Calu3 (cell line): ENCODE data around the gene CYFIP2. TPM values are rescaled to one million over a fixed set of nuclear protein-coding genes. Genes with fewer than 3 reads are reported as not detected.

Experiments used
- BruUV-seq: library from RNA; stranded (reverse); fragments of 400-500 nt; replicated peaks from 2 replicates; lab custom pipeline; 2021; lab: Mats Ljungman, UMichigan
- CTCF ChIA-PET: fragments of 300-600 bp; sonication (Branson Sonifier 250); formaldehyde crosslinking; loops from one replicate; lab custom pipeline; 2022; ENCODE audit warnings: antibody characterized with exemption; lab: Charles Lee
- DNase-seq: peaks from one replicate; pipeline ENCODE4 v3.0.0; 2022
- H3K27ac Mint-ChIP-seq: one replicate; pipeline ENCODE4 v1.8.0; 2022; ENCODE audit warnings: mixed read lengths; ENCODE audit not compliant: unreplicated experiment
- H3K27me3 Mint-ChIP-seq: one replicate; pipeline ENCODE4 v1.8.0; 2022; ENCODE audit warnings: mixed read lengths; ENCODE audit not compliant: unreplicated experiment
- H3K36me3 Mint-ChIP-seq: one replicate; pipeline ENCODE4 v1.8.0; 2022; ENCODE audit warnings: mild to moderate bottlenecking, moderate library complexity, mixed read lengths; ENCODE audit not compliant: insufficient read depth, unreplicated experiment
- H3K4me1 Mint-ChIP-seq: one replicate; pipeline ENCODE4 v1.8.0; 2022; ENCODE audit warnings: mild to moderate bottlenecking, low read depth, mixed read lengths; ENCODE audit not compliant: unreplicated experiment
- H3K4me3 Mint-ChIP-seq: one replicate; pipeline ENCODE4 v1.8.0; 2022; ENCODE audit warnings: mild to moderate bottlenecking, low read depth, moderate library complexity, mixed read lengths; ENCODE audit not compliant: unreplicated experiment
- H3K9me3 Mint-ChIP-seq: one replicate; pipeline ENCODE4 v1.8.0; 2022; ENCODE audit warnings: low read depth, mixed read lengths; ENCODE audit not compliant: unreplicated experiment
- intact Hi-C: fragments of 100-400 bp; cut with micrococcal nuclease; formaldehyde crosslinking; loops from one replicate; pipeline ENCODE4 v1.10.0; 2022; ENCODE audit not compliant: unreplicated experiment
- total RNA-seq: library from RNA; stranded (reverse); gene quantifications from 2 replicates; pipeline ENCODE4 v1.2.3, GENCODE V29; 2022
- TF ChIP-seq, protein P1 (sequence below): fragments of 200-600 bp; IDR thresholded peaks from one replicate; pipeline ENCODE4 v1.8.0; 2022; ENCODE audit warnings: antibody characterized with exemption; ENCODE audit not compliant: unreplicated experiment

The CYFIP2 gene
- total RNA-seq, 1 experiment from 2014 or later, result 37.8 TPM

DNA sequence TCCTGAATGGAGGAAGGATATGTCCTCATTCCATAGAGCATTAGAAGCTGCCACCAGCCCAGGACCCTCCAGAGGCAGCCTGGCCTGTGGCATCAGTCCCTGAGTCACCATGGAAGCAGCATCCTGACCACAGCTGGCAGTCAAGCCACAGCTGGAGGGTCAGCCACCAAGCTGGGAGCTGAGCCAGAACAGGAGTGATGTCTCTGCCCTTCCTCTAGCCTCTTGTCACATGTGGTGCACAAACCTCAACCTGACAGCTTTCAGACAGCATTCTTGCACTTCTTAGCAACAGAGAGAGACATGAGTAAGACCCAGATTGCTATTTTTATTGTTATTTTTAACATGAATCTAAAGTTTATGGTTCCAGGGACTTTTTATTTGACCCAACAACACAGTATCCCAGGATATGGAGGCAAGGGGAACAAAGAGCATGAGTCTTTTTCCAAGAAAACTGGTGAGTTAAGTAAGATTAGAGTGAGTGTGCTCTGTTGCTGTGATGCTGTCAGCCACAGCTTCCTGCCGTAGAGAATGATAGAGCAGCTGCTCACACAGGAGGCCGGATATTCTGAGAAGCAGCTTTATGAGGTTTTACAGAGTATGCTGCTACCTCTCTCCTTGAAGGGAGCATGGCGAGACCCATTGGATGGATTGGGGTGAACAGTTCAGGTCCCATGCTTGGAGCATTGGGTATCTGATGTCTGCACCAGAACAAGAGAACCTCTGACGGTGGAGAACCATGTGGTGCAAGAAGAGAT is 13.0 kb upstream of the CYFIP2 start:
- H3K27ac Mint-ChIP-seq, result no peak overlapping the region
- intact Hi-C loops, result loop anchor here (1.0 to 10.0 kb wide), 4 partner anchors 59 to 492 kb away; partner anchors contain the start of gene LSM11
- no peak overlapping the region for H3K4me3 Mint-ChIP-seq
- no peak for DNase-seq
- H3K36me3 Mint-ChIP-seq, result no peaks in the 10 kb centered on the region
- H3K27me3 Mint-ChIP-seq, result peaks cover 15% of the 10 kb centered on the region
- TF ChIP-seq, protein P1, sequence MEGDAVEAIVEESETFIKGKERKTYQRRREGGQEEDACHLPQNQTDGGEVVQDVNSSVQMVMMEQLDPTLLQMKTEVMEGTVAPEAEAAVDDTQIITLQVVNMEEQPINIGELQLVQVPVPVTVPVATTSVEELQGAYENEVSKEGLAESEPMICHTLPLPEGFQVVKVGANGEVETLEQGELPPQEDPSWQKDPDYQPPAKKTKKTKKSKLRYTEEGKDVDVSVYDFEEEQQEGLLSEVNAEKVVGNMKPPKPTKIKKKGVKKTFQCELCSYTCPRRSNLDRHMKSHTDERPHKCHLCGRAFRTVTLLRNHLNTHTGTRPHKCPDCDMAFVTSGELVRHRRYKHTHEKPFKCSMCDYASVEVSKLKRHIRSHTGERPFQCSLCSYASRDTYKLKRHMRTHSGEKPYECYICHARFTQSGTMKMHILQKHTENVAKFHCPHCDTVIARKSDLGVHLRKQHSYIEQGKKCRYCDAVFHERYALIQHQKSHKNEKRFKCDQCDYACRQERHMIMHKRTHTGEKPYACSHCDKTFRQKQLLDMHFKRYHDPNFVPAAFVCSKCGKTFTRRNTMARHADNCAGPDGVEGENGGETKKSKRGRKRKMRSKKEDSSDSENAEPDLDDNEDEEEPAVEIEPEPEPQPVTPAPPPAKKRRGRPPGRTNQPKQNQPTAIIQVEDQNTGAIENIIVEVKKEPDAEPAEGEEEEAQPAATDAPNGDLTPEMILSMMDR, result no peak
- H3K9me3 Mint-ChIP-seq, result no peaks in the 10 kb centered on the region
- CTCF ChIA-PET, result interaction anchor here (0.5 to 2.2 kb wide), 2 partner anchors 60 to 224 kb away, joined by 3 to 9 read pairs; no protein-coding TSS in a partner anchor
- no peaks in the 10 kb centered on the region for H3K4me1 Mint-ChIP-seq
- BruUV-seq, result no TSS peak

DNA sequence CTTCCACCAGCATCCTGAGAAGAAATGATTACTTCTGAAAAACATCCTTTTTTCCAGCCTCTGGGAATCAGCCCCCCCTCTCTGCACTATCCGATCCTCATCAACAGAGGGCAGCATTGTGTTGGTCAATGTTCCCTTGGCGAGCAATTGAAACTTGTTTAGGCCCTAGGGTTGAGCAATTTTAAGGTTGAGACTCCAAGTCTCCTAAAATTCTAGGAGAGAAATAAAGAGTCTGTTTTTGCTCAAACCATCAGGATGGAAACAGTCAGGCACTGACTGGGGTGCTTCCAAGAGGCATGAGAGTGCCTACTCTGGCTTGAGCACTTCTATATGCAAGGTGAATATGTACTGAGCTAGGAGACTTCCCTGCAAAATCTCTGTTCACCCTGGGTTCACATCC is 12.4 kb upstream of the CYFIP2 start:
- TF ChIP-seq, protein P1, result peak; percentile 95
- BruUV-seq, result no TSS peak
- Mint-ChIP-seq H3K27me3 (peaks cover 15% of the 10 kb centered on the region), H3K27ac (no peak overlapping the region), H3K4me1 (no peaks in the 10 kb centered on the region), H3K9me3 (no peaks in the 10 kb centered on the region), H3K36me3 (no peaks in the 10 kb centered on the region), H3K4me3 (no peak overlapping the region)
- intact Hi-C loops, result loop anchor here (1.0 to 10.0 kb wide), 4 partner anchors 59 to 491 kb away; partner anchors contain the start of gene LSM11
- CTCF ChIA-PET, result interaction anchor here (0.6 to 2.2 kb wide), 5 partner anchors 10 to 1811 kb away, joined by 3 to 9 read pairs (median 4); no protein-coding TSS in a partner anchor
- DNase-seq, result peak; percentile 72

DNA sequence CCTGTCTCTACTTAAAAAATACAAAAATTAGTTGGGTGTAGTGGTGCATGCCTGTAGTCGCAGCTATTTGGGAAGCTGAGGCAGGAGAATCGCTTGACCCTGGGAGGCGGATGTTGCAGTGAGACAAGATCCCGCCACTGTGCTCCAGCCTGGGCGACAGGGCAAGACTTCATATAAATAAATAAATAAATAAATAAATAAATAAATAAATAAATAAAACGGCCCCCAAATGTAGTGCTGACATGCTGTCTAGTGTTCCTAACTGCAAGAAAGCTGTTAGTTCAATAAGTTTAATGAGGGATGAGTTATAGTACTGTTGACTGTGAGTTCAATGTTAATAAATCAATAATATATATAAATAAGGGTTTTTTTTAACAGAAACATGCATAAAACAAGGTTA is 7.5 kb upstream of the CYFIP2 start:
- Mint-ChIP-seq H3K36me3 (no peaks in the 10 kb centered on the region), H3K27ac (no peak overlapping the region), H3K4me1 (no peaks in the 10 kb centered on the region), H3K4me3 (no peak overlapping the region), H3K27me3 (peaks cover 44% of the 10 kb centered on the region), H3K9me3 (no peaks in the 10 kb centered on the region)
- DNase-seq, result no peak
- intact Hi-C loops, result loop anchor here (10.0 kb wide), 1 partner anchor 486 kb away; the partner anchor contains the start of gene LSM11
- BruUV-seq, result no TSS peak
- TF ChIP-seq, protein P1, result no peak
- CTCF ChIA-PET, result no interaction called here

DNA sequence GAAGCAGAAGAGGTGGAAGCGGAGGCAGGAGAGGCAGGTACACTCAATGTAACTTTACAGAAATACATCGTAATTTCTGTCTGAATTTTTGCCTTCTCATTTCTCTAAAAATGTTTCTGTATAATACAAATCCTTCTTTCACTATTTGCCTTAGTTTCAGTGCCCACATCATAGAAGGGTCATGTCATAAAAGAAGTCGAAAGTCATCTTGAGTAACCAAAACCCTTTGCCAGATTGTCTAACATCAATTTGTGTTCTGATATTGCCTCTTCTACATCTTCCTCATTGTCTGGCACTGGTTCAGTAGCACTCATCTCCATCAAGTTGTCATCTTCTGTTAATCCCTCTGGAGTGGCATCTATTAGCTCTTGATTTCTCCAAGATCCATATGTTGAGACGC is 6.2 kb upstream of the CYFIP2 start:
- peaks cover 44% of the 10 kb centered on the region for H3K27me3 Mint-ChIP-seq
- intact Hi-C loops, result loop anchor here (10.0 kb wide), 1 partner anchor 485 kb away; the partner anchor contains the start of gene LSM11
- TF ChIP-seq, protein P1, result no peak
- H3K4me3 Mint-ChIP-seq, result no peak overlapping the region
- no TSS peak for BruUV-seq
- H3K9me3 Mint-ChIP-seq, result no peaks in the 10 kb centered on the region
- H3K36me3 Mint-ChIP-seq, result no peaks in the 10 kb centered on the region
- CTCF ChIA-PET, result interaction anchor here (0.8 kb wide), 1 partner anchor 15 kb away, joined by 3 read pairs; no protein-coding TSS in a partner anchor
- no peak for DNase-seq
- H3K27ac Mint-ChIP-seq, result no peak overlapping the region
- no peaks in the 10 kb centered on the region for H3K4me1 Mint-ChIP-seq
